HG03342 (cell line): ENCODE data around the gene FN1.
A peak's percentile ranks its signal among the peaks of the same experiment; 100 is the strongest.

ENCODE experiments used
- ATAC-seq: cut with Tn5 transposase; IDR thresholded peaks from one replicate; pipeline ENCODE4 v1.9.1; 2021; ENCODE audit warnings: mild to moderate bottlenecking, moderate library complexity; ENCODE audit not compliant: unreplicated experiment

The FN1 gene

DNA sequence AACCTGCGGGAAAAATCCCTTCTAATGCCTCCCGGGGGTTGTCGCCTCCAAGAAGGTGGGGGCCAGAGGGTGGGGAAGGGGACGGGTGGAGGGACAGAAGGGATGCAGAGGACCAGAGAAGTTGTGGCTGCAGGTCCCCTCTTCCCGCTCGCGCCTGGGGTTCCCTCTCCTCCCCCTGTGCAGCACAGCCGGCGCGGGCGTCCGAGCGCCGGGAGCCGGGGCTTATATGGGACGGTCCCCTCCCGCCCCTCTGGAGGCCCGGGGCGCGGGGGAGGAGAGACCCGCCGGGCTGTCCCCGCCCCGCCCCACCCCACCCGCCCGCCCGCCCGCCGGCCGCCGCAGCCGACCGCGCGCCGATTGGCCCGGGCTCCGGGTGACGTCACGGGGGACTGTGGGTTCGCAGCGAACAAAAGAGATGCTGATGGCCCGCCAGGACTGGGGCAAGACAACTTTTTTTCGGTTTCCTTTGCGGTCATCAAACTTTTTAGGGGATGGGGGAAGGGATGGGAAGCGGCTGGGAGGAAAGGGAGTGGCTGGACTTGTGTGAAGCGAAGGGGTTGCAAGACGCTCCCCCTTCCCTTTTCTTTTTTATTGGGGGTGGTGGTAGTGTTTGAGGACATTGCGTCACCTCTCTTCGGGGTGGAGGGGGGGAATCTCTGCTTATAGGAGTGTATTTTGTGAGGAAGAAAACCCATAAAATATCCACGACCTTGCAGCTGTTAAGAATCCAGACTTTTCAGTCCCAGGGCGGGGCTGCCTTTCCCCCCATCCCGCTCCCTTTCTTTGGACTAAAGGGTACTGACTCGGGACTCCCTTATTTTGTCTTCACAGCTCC is at the start of gene FN1:
FN1 (minus strand) TSS at position 199 of the 835 bp plus-strand sequence. CDS start 266 bp downstream, outside the sequence.
- ATAC-seq: peak; percentile 77

GRCh38 chr2:215485032-215485431 is 49.2 kb upstream of the FN1 start:
- ATAC-seq: no peak

DNA sequence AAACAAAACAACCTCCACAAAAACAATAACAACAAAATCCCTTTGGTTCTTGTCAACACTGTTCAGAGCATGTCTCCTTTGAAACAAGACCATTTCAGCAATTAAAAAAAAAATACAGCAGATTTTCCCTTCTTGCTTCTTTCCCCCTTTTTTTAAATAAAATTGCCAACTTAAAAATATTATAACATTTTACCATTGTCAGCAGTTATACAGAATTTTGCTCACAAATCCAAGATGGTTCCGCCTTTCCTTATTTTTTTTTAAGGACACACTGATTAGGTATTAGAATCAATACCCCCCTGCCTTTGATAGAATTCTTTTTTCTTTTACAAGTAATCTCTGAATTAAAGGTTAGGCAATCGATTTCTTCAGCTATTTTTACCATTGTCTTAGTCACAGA is 48.7 kb upstream of the FN1 start:
- no peak for ATAC-seq

DNA sequence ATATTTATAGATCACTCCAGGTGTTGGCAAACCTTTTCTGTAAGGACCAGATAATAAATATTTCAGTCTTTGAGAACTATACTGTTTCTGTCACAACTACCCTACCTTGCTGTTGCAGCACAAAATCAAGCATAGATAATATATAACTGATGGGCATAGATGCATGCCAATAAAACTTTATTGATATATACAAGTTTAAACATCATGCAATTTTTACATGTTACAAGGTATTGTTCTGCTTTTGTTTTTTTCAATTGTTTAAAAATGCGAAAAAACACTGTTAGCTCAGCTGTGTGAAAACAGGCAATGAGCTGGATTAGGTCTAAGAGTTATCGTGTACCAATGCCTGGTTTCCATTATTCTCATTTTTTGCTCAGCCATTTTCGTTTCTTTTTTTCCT is 47.6 kb upstream of the FN1 start:
- ATAC-seq: no peak

DNA sequence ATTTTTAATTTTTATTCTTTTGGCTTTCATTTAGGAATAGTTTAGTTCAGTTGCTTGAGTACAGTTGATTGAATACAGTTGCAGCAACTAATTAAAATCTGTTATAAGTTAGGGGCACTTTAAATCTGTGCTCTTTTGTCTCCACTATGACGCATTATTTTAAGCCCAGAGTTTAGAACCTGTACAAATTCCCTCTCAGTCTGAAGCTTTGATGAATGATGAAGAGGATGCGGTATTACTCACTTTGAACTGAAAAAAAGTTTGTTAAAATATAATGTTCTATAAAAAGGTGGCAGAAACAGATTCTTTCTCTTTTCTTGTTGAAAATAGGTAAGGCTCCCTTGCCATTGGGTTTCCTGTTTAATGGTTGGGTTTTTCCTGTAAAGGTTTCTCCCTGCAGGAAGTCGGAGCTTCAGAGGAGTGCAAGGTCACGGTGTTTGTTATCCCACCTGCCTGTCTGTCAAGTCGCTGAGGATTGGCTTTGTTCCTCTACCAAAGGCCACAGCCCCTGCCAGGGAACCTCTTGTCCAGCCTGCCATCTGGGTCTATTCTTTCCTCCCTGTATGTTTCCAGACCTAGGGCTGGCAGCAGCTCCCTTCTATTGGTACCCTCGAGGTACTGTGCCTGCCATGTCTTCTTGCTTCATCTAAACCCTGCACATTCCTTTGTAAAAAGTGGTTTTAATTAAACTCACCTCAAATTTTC is 43.8 kb upstream of the FN1 start:
- no peak for ATAC-seq

DNA sequence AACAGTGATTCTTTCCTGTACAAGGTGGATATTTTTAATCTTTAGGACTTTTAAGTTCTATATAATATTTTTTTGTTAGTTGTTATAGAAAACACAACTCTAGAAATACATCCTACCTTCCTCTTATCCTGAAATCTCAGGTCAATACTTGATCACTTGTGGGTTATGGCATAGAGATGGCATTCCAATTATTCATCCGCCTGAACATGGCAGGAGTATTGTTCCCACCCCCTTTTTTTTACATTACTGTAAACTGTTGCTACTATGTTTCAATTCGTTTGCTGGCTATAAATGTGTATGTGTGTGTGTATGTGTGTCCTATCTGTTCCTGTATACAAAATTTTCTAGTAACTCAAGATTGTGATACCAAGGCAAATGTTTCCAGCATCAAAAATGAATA is 43.3 kb upstream of the FN1 start:
- ATAC-seq: no peak

GRCh38 chr2:215476424-215476823 is 40.6 kb upstream of the FN1 start:
- ATAC-seq: no peak

GRCh38 chr2:215466097-215466909 is 30.4 kb upstream of the FN1 start:
- ATAC-seq: no peak

- no peak for ATAC-seq
Measured at GRCh38 chr2:215465256-215465655, 29.4 kb upstream of the FN1 start.

- no peak for ATAC-seq
Measured at GRCh38 chr2:215461836-215462532, 26.1 kb upstream of the FN1 start.

DNA sequence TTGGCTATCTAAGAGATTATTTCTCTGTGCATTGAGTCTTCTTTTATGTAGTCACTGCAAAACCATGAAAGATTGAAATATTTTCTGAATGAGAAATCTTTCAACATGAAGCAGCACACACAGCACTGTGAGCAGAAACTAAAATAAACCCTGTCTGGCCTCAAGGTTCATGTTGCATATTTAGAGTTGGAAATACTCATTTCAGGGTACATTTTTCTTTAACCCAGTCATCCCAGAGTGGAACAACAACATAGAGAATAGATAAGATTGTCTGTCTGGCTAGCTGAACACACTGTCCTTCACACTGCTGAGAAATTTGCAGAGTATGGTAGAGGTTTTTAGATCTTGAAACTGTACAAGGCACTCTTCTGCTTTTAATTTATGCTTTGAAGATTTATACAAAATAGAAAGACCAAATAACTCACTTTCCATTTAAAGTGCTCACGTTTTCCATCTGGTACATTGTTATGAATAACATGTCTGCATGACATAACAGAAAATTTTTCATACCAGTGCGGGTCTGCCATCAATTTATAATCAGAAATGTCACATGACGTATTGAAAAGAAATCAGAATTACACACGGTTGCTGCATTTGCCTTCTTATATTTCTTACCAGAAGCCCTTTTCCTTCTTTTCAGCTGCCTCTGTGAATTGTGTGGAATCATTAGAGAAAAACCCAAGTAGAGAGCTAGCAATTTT is 25.0 kb upstream of the FN1 start:
- ATAC-seq: no peak

GRCh38 chr2:215455958-215456357 is 20.1 kb upstream of the FN1 start:
- ATAC-seq: no peak

DNA sequence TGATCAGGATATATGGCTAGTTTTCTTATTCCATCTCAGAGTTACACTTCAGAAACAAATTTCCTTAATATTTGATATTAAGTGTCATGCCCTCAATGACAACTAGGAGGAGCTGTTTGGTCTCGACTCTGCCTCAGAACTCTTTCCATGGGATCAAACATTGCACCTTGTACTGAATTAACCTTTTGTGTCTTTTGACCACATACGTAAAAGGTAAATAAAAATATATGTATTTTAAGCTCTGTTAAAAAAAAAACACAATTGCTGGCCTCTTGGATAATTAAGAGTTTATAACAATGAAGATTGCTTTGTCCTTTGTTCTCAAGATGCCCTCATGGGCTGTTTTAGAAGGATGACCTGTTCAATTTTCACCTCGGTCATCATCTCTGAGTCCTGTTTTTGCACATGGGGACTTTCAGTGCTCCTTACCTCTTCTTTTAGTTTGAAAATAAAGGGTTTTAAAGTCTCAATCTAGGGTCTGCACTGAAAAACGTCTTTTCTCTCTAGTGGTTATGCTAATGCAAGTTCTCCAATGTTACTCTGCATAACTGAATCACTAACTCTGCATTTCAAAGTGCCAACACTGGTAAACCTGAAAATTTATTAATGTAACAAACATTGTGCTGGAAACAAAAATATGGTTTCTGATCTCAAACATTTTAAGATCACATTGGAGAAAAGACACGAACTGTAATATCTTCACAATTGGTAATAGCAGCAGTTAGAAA is 18.8 kb upstream of the FN1 start:
- ATAC-seq: peak; percentile 88

DNA sequence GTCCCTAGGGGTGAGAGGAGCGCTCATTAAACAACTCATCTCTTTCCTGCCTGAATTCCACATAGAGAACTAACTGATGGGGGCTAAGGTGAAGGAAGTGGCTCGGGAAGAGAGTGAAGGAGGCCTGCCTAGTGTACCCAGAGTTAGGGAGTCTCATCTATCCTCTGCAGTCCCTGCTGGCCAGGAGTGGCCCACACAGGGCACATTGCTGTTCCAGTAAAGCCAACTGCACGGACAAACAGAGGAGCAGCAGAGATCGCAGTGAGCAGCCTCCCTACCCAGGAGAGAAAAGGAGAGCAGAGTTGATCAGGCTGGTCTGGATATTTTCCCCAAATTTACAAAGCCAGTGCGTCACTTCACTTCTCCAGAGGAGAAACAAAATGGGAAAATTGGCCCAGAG is 16.9 kb upstream of the FN1 start:
- ATAC-seq: no peak

DNA sequence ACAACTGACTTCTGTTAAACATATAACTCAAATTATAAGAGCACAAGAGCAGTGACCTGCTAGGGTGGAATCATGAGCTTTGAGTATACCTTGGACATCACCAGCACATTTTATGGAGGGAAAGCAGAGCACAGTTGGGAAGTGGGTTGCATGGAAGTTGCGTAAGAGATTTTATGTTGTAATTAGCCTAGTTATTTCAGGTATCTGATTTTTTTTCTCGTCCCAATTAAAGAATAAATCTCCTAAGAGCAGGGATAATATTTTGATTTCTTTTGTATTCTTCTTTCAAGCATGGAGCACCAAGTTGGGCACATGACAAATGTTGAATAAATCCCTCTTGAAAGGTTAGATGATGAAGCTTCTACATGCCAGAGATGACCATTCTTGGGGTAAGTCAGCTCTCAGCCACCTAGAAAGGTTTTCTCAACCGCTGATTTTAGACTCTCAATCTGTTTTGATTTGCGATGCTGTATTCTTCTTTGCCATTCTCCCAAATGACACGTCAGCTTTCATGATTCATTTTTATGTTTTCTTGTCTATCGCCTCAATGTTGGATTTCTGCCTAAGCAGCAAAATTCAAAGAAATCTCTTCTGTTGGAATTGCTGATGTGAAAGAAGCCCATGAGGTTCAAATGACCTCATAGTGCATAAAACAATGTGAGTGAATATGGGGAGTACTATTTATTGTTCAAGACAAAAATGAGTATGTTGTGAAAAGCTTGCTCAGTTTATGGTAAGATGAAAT is 15.3 kb upstream of the FN1 start:
- no peak for ATAC-seq

DNA sequence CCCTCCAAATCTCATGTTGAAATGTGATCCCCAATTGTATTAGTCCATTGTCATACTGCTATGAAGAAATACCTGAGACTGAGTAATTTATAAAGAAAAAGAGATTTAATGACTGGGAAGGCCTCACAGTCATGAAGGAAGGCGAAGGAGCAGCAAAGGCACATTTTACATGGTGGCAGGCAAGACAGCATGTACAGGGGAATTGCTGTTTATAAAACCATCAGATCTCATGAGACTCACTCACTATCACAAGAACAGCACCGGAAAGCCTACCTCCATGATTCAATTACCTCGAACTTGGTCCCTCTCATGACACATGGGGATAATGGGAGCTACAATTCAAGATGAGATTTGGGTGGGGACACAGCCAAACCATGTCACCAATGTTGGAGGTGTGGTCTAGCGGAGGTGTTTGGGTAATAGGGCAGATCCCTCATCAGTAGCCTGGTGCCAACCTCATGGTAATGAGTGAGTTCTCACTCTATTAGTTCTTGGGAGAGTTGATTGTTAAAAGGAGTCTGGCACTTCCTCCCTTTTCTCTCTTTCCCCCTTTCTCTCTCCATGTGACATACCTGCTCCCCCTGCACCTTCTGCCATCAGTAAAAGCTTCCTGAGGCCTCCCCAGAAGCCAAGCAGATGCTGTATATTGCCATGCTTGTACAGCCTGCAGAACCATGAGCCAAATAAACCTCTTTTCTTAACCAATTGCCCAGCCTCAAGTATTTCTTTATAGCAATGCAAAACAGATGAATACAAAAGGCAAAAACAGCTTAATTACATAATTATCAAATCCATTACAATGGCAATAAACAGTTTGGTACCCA is 14.5 kb upstream of the FN1 start:
- ATAC-seq: no peak

DNA sequence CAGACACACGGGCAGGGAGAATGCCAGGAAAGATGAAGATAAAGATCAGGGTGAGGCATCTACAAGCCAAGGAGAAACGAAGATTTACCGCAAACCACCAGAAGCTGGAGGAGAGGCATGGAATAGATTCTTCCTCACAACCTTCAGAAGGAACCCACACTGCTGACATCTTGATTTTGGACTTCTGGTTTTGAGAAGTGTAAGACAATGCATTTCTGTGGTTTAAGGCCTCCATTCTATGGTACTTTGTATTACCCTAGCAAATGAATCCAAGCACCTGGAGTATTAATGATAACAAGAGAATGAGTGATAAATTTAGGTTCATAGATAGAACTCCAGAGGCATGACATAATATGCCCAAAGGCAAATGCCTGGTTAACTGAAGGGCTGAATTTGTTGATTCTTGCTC is 11.8 kb upstream of the FN1 start:
- ATAC-seq: no peak

GRCh38 chr2:215447056-215447455 is 11.2 kb upstream of the FN1 start:
- no peak for ATAC-seq
